HG03432 (cell line): ENCODE measurements around the gene PKNOX2.

Experiments
- ATAC-seq: cut with Tn5 transposase; IDR thresholded peaks from one replicate; pipeline ENCODE4 v1.9.1; 2021; ENCODE audit warnings: mild to moderate bottlenecking, moderate library complexity; ENCODE audit not compliant: unreplicated experiment

Gene PKNOX2

DNA sequence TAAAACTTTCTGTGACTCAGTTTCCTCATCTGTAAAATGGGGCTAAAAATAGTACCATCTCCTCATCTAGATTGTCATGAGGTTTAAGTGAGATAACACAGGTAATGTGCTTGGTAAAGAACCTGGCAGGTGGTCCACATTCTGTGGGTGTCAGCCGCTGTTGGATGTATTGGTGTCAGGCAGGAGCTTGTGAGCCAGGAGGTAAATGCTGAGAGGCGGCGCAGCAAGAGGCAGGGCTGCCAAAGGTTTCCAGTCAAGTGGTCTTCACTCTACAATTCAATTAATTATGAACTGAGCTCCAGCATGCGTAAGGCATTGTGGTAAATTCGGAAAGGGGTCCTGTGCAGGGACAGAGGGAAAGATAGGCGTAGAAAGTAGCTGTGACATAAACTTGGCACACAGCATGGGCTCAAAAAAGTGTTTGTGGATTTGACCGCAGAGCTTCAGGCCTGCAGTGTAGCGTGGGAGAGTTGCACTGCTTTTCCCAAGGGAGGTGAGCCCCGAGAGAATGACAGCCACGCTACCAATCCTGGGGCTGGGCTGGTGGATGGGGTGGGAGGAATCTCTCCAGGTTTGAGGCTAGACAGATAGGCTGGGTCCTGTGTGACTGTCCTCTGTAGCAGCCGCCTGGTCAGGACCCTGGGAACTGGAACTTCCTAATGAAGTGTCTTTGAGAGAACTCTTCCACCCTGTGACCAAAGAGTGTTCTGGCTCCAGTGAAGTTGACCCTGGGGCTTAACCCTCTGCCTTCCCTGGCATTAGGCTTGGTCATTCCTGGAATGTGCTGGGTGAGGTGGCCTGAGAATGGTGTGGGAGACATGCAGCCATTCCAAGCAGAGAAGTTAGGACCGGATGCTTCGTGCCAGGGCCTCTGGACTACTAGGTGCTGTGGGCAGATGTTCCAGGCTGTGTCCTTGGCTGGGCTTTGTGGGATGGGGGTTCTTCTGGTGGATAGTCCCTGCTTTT is 209.2 kb downstream of the PKNOX2 start:
- ATAC-seq: peak; percentile 76

DNA sequence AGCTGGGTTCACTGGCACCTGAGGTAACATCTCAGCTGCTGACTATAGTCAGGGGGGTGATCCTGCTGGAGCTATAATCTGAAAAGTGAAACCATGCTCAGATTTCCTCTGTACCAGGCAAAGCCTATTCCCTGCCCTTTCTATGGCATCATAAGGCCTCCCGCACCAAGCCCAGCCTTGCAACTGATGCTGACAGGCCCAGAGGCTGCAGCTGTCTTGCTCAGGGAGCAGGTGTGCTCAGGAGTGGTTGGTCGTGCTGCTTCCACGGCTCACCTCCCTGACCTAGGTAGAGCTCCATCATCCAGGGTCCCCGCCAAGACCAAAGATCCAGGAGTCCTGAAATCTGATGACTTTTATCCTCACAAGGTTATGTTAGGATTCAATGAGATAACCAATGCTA is 209.8 kb downstream of the PKNOX2 start:
- ATAC-seq: no peak

- ATAC-seq: no peak
Measured at GRCh38 chr11:125375146-125375545, 210.6 kb downstream of the PKNOX2 start.

DNA sequence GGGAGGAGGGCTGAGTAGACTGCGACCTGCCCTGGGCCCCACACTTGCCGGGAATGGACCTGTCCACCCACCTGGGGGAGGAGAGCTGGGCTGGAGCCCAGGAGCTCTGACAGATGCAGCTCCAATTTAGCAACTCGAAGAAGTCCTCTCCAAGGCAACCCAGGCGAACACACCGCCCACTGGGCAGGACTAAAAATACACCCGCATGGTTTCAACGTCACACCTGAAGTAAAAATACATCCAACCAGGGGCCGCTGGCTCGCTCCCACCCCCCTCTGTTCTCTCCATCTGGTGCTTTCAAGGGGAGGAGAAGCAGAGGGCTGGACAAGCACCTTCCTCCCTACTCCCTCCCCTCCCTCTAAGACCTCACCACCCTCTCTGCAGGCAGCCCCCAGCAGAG is 211.6 kb downstream of the PKNOX2 start:
- no peak for ATAC-seq

DNA sequence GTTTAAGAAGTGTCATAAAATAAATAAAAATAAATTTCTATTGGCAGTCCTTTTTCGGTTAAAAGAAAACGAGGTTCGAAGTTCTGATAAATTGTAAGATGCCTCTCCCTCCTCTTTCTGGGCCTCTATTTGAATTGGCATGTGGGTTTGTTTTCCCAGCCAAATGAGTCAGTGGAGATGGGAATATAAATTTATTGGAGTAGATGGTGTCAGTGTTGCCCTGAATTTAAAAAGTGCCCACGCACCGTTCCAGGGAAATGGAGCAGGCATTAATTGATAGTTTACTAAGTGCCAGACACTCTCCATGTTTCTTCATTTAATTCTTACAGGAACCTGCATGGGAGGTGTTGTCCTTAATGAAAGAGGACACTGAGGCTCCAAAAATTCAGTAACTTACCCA is 212.3 kb downstream of the PKNOX2 start:
- no peak for ATAC-seq

GRCh38 chr11:125378083-125378482 is 213.5 kb downstream of the PKNOX2 start:
- no peak for ATAC-seq

DNA sequence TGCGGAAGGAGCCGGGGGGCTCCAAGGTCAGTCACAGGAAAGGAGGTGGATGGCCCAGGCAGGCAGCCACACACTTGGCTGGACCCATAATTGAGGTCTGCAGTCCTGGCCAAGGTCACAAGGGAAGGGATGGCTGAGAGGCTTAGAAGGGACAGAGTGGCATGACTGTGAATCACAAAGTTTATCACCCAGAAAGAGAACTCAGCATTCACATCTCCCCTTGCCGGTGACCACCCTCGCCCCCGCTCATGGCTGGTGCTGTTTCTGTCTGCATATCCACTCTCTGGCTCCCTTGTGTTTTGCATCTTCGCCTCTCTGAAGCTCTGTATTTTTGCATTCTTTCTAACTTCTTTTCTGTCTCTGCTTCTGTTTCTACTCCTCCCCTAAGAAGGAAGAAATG is 214.0 kb downstream of the PKNOX2 start:
- ATAC-seq: no peak

- no peak for ATAC-seq
Measured at GRCh38 chr11:125379565-125379964, 215.0 kb downstream of the PKNOX2 start.

DNA sequence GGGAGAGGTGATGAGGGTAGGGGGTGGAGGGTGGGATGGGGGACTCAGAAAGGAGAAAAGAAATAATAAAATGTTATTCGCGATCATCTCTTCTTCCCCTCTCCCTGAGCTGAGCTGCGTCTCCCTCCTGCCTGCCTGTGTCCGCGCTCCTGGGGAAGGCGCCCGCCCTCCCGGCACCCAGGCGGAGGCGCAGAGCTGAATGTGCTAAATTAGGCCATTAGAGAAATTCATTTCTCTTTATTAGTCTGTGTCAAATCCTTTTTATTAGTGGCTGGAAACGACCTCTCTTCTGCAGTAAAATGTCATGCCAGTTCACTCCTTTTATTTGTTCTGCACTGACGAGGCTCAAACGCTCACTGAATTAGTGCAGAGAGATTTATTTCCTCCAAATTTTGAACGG is 215.4 kb downstream of the PKNOX2 start:
- ATAC-seq: no peak

- no peak for ATAC-seq
Measured at GRCh38 chr11:125380756-125381445, 216.3 kb downstream of the PKNOX2 start.

DNA sequence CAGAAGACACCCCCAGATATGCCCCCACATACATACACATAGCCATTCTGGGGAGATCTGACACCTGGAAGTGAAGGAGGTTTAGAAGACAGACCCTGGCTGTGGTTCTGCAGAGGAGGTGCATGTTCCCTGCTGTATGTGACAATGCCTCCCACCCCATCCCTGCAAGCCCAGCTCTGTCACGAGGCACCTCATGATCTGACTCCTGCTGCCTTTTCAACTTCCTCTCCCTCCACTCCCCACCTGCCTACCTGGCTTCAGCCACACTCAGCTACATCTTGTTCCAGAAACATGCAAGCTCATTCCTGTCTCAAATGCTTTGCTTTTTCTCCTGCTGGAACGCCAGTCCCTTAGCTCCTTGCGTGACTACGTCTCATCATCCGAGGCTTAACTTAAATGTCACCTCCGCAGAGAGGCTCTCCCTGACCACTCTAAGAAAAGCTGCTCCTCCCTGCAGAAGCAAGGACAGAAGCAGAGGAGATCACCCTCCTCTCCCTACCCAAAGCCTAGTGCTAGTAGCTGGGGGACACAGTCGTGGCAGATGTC is 217.0 kb downstream of the PKNOX2 start:
- ATAC-seq: no peak

DNA sequence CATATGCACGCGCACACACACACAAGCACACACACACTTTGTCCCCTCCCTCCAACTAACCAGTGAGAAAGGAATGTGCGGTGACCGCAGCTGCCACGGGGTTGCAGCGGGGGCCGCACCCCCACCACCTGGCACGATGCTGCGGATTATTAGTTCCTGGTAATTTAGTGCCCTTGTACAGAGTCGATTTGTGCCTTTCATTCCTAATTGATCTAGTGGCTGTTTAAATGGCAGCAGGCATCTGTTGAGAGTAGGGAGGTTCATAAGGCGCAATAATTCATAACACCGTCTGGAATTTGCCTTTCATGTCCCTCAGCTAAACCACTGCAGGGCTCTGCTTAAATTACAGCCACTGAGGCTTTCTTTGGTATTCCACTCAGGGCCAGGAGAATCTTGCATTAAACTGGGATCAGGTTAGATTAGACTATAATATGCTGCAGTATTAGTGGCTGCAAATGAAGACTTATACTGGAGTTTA is 217.8 kb downstream of the PKNOX2 start:
- ATAC-seq: no peak

GRCh38 chr11:125382822-125383221 is 218.3 kb downstream of the PKNOX2 start:
- no peak for ATAC-seq

DNA sequence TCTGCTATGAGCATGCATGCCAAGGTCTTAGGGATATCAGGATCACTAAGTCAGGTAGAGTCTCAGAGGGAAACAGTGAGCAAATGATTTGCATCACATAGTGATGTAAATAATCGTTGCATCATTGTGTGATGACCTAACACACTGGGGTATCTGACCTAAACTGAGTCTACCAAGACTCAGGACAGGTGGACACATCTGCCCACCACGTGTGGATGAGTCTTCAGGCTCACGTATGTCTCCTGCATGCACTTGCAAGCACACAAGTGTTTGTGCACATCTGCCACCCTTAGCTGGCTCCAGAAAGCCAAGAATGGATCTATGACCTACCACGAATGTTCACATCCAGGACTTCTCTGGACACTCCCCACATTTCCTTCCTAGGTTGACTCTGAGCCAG is 220.3 kb downstream of the PKNOX2 start:
- no peak for ATAC-seq

DNA sequence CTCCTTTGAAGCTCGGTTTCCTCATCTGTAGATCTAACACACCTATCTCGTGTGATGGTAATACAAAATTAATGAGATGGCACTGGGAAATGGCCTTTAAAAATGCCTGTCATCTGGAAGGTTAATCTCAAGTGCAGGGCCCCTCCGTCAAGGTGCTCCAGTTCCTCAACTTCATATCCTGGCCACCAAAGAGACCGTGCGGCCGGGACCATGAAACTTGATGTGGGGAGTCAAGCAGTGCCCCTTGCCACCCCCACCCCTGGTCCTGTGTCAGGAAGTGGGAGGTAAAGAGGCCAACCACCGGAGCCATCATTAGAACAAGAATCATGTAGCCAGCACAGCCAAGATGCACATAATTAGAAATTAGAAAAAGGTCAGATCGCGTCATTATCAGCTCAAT is 223.3 kb downstream of the PKNOX2 start:
- ATAC-seq: no peak

GRCh38 chr11:125388611-125389010 is 224.1 kb downstream of the PKNOX2 start:
- no peak for ATAC-seq

DNA sequence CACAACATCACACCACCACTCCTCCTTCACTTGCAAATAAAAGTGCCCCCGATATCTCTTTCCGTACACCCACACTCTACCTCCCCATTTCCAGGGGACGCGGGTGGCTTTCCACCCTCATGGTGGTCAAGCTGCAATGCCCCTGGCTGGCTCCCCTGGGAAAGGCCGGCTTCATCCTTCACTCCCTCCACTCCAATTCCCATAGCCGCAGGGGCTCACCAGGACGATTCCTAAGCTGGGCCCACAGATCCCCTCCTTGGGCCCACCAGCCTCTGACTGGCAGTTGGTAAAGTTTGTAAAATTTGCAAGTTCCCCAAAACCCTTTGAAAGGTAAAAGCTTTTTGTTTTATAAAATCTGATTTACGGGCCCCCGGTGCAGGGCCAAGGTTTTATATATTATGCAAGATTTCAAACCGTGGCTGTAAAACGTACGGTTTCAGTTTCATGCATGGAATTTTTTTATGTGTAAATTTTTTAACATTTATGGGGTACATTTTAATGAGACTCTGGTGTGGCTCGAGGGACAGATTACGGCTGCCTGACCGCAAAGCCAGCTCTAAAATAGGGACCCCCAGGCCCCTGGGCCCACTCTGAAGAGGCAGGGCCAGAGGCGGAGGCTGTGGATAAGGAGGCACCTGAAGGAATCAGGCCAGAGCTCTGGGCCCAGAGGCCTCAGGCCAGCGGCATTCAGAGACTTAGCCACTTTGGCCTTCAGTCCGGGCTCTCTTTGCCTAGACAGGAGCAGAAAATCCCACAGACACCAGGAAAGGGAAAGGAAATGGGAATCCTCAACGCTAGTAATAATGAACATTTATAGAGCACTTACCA is 225.0 kb downstream of the PKNOX2 start:
- ATAC-seq: no peak

- no peak for ATAC-seq
Measured at GRCh38 chr11:125390946-125391345, 226.4 kb downstream of the PKNOX2 start.

DNA sequence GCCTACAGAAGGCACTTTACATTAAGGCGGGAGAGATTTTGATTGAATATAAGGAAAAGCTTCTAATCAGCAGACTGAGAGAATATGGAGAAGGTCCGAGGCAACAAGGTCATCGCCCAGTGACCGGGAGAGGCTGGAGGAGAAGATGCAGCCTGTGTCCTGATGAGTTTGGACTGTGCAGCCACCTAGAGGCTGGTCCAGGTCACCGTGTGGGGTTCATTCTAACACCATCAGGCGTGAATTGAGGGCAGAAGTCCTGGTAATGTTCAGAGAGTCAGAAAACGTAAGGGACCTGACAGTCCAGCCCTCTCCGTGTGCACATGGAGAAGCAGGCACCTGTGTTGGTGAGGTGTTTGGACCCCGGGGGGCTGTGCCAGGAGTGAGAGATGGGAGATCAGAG is 228.8 kb downstream of the PKNOX2 start:
- ATAC-seq: no peak

DNA sequence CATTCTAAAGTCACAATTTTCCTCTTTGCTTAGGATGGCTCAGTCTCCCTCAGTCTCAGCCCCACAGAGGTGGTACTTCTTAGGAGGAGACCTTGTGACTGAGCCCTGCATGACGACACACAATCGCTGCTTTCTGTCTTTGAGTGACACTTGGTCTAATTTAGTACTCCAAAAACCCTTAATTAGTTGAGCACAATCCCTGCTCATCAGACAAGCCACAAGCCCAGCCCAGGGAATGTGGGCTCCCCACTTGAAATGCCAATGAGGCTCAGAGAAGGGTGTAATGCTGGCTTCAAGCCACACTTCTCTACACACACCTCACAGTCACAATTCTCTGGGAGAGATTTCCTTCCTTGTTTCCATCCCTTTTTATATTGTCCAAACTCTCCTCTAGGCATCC is 229.7 kb downstream of the PKNOX2 start:
- ATAC-seq: no peak

DNA sequence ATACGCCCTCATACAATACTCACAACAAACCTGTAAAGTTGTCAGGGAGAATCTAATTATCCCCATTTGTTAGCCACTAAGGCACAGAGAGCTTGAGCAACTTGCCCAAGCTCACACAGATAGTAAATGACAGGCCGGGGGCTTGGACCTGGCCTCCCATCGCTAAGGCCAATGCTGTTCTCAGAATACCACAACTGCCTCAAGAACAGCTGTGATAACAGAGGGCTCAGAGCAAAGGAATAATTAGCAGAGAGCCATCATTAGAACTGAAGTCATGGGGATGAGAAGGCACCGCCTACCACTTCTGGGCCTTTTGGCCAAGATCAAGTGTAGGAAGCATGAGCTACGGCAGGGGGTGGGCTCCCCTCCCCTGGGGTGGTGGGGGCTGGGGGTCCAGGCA is 232.9 kb downstream of the PKNOX2 start:
- ATAC-seq: no peak
